Daoy (cell line): ENCODE results near the gene FAS. TPM values are rescaled to one million over a fixed set of nuclear protein-coding genes. Genes with fewer than 3 reads are reported as not detected.
A peak's percentile ranks its signal among the peaks of the same experiment; 100 is the strongest.

Experiments
- DNase-seq: peaks from one replicate; pipeline ENCODE4 v3.0.0-alpha.2; 2015; ENCODE audit warnings: low read depth
- total RNA-seq: library from RNA; depleted of rRNA; stranded (reverse); fragments of >200 nt; shearing (Covaris generic); gene quantifications from 2 replicates; pipeline ENCODE4 v1.2.3, GENCODE V29; 2014

Gene FAS
- total RNA-seq, 1 experiment from 2014 or later, result 5.2 TPM

DNA sequence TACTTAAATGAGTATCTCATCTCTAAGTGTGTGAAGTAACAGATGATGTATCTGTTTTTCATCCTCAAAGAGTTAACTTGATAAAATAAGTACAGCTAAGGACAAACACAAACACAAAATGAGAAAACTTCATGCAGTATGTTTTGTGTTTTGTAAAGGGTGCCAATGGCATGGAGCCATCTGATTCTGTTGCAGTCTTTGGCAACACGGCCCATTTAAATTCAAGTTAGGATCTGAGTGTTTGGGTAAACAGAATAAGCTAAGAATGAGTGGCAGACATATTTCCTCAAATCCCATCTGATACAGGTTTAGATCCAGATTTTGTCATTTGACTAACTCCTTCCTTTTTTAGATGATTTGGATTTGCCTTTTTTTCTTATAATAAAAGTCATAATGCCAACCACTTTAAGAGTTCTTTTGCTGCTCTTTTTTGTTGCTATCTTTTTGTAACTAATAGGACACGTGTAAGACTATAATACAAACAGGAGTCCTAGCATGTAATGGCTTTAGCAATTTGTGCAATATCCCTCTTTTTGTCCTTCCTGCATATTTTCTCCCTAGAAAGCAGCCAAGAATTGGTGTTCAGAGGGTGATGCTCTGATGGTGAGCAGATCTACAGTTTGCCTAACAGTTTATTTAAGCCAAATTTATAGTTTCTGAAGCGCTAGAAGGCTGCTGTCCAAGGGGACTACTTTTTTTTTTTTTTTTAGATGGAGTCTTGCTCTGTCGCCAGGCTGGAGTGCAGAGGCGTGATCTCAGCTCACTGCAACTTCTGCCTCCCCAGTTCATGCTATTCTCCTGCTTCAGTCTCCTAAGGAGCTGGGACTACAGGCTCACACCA, 19.2 kb upstream of the FAS start:
- no peak for DNase-seq

DNA sequence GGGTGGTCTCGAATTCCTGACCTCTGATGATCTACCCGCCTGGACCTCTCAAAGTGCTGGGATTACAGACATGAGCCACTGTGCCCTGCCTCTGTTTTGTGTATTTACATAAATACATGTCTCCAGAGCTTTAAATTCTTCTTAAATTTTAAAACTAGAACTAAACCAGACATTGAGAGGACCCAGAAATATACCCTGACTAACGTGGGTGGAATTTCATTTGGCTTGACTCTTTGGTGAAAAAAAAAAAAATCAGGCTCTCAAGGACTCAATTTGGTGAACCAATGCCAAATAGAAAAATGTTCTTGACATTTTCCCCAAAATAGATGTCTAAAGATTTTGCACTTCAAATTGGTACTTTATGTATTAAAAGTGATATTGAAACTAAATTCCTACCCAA, 16.6 kb upstream of the FAS start:
- DNase-seq, result no peak

DNA sequence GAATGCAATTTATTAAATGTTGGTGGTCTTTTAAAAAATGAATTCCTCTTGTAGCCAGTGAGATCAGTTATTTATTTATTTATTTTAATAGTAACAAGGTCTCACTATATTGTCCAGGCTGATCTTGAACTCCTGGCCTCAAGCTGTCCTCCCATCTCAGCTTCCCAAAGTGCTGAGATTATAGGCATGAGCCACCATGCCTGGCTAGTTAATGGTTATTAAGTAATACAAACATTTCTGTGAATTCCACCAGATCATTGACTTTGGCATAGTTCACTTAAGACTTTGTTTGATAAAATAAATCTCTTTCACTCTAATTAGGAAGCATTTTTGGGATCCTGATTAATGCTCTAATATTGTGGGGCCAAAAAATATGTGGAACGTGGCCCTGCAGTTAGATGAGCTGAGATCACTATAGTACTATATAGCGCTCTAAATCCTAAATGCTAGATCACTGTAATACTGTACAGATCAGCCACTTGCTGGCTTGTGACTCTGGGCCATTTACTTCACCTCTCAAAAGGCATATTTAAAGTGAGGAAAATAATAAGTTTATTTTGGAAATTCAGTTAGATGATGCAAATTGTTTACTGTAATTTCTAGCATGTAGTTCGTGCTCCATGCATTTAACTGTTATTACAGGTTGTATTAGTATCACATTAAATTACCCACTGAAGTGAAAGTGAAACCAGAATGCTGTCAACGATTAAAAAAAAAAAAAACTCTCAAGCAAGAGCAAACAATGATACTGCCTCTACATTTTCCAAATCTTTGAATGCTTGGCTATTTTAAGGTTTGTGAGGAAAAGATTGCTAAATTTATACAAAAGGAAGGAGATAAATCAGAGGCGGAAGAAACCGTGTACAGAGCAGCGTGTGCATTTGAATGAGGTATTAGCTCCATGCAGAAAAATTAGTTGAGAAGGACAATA, 15.9 kb upstream of the FAS start:
- DNase-seq, result no peak

DNA sequence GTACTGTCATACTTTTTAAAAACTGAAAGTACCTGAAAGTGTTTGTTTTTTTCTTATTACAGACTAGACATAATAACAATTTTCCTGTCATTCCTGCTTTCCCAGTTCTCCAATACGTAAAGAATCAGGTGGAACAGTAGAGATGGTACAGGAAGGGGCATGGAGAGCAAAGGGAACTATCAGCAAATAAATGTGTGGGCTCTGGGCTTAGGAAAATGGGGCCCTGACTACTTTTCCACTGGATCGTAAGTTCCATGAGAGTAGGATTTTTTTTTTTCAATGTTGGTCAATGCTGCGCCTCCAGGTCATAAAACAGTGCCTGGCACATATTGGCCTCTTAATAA, 15.2 kb upstream of the FAS start:
- DNase-seq, result no peak

DNA sequence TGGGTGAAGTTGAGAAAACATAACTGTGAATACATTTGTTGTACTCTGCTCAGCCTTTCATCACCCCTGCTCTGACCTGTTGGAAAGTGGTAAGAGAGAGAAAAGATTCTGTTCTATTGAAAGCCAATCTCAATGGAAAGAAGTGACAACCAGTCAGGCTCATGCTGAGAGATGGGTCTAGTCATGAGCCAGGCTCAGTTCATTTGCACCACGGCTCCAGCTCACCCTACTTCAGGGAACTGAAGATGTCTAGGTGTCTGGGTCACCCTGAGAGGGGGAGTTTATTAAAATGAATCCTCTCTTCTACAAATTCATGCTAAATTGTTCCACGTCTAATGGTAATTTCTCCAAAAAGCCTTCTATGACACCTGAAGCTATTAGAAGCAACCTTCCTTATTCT, 12.1 kb upstream of the FAS start:
- no peak for DNase-seq

DNA sequence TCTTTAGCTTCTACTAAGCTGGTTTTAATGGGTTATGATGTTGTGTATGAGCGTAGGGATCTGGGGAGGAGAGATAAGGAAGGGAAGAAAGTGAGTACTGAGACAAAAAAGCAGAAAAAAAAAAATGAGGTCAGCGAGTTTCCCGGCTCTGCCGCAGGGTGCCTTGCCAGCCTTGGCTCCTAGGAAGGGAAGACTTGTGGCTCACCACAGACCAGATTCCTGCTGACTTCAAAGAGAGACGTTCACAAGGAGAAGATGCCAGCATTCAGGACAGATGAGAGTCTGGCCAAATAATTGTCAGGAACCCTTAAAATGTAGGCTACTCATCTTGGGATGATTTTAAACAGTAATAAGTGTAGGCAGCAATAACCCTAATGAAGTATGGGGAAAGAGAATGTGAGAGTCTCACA, 11.4 kb upstream of the FAS start:
- DNase-seq, result peak; percentile 82

DNA sequence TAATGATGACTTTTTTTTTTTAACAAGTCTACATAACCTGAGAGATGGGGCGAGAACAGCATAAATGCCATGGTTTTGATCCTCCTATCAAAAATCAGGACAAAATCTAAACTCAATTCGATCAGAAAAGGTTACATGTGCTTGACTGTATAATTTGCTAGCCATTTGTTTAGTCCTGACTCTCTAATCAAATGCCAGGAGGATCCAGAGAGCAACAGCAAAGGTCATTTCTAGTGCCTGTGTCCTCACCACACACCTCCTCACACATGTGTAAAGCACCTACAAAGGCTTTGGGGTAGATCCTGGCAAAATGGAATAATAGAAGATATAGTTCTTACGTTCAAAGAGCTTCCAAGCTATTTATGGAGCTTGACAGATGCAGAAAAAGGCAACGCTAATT, 11.0 kb upstream of the FAS start:
- DNase-seq, result no peak

DNA sequence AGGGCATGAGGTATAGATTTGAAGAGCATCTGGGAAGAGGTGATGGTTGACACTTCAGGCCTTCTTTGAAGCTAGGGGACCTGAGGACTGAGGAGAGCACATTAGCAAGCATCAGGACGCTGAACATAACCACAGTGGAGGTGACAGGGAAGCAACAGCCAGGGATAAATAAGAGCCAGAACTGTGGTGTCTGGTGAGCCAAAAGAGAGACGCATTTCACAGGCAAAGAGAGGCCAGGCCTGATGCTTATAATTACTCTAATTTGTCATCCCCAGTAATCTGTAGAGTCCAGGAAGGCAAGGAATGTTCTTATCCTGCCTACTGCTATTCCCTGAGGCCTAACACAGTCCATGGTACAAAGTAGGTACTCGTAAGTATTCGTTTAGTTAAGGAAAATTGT, 10.4 kb upstream of the FAS start:
- no peak for DNase-seq

DNA sequence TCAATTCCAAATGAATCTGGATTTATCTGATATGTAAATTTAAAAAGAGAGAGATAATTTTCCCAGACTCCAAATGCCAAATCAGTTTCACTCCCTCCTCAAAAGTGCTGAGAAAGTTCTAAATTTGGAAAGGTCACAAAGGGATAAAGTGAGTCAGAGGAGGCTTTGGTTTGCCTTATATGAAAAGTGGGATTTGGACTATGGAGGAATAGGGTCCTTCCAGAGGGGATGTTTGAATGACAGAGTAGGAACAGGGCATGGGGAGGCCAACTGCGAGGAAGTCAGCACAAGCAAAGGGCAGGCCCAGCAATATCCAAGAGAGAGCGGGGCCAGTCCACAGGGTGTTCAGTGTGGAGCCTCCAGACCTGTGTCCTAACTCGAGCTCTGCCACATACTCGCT, 9.8 kb upstream of the FAS start:
- no peak for DNase-seq

DNA sequence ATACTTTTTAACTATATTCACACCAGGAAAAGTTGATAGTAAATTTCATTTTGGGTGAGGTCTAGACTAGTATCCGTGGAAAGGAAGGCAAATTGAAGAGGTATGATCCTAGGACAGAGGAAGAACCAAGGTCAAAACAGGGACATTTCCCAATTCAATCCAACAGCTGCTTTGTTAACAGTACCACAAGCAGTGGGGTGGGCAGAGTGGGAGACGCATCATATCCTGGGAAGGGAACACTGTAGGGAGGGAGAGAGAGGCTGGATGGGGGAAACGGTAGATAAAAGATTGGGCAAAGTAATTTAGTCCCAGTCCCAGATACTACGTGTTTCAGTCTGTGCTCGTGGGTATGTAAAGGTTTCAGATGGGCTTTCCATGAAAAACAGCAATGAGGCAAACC, 9.2 kb upstream of the FAS start:
- DNase-seq, result no peak

DNA sequence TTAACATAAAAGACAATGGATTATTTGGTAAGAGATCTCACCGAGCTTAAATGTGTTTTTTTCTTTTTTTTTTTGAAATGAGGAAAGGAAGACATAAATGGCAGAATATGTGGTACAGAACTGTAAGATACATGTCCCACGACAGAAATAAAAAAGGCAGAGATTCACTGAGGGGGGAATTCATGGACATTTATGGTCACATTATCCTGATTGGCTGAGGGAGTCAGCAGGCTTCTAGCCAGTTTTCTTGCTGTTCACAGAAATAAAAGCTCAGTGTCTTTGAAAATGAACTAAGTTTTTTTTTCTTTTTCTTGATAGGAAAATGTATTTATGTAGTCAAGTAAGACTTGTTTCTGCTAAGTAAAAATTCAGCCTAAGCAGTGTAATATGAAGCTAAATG, 8.2 kb upstream of the FAS start:
- no peak for DNase-seq

DNA sequence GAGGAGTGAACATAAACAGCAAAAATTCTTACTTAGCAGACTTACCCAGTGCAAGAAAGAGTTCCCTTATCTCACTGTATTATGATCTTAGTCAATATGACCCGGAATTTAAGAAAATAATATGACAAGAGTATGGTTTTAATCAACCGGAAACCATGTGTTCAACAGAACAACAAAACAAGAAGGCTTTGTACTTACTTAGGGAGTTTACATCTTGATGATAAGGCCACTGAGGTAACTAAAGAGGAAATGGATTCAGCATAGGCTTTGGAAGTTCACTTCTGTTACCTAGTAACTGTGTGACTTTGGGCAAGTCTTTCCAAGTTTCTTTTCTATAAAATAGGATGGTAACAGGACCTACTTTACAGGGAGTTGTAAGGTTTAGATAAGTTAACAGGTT, 7.4 kb upstream of the FAS start:
- no peak for DNase-seq

DNA sequence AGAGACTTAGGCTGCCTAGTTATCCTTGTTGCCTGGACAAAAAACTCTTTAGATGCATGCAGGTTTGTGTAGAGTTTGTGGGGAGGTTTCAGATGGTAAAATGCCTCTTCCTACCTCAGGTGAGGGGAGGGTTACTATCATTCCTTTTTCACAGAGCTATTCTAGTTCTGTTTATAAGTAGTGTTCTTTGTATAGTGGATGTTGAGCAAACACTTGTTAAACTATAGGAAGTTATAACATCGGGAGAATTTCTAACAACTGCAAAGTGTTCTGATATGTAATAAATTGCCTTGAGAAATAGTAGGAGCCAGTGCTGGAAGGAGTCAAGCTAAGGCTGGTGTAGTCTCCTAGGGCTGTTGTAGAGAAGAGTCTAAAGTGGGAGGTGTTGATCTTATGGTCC, 6.7 kb upstream of the FAS start:
- DNase-seq, result no peak

DNA sequence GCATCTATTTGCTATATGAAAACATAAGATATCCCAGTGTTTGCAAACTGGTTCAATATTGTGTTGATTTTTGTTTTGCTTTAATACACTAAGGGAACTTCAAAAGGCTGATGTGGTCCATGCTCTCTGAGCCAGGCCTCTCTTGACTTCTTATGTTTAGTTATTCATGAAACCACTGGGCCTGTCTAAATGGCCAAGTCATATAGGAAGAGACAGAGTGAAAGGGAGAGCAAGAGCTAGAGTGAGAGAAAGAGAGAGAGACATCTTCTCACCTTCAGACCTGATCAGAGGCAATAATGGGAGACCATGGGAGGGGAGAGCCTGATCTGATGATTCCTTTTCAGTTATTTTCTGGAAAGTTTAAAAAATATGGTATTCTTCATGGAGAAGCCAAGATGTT, 6.1 kb upstream of the FAS start:
- no peak for DNase-seq

DNA sequence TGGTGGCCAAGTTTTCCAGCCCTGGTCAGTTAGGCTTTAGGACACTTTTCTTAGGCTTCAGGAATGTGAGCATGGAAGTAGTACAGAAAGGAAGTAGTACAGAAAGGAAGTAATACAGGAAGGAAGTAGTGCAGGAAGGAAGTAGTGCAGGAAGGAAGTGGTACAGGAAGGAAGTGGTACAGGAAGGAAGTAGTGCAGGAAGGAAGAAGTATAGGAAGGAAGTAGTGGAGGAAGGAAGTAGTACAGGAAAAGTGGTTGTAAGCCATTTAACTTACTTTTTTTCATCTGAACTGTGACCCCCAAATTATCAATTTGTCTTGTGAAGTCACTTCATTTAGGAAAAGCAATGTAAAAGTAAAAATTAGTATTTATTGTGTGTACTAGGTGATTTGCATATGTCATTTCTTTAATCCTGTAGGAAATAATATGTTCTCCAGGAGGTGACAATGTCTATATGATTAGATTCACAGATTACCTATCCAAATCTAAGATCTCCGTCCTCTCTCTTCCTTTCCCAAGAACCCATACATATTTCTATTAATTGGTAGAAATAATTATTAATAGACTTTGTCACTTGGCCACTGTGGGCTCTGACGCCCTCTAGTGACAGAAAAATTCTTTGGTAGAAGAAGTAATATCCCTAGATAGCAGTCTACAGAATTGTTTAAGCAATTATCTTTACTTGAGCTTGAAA, 3.9 kb upstream of the FAS start:
- DNase-seq, result peak; percentile 10

DNA sequence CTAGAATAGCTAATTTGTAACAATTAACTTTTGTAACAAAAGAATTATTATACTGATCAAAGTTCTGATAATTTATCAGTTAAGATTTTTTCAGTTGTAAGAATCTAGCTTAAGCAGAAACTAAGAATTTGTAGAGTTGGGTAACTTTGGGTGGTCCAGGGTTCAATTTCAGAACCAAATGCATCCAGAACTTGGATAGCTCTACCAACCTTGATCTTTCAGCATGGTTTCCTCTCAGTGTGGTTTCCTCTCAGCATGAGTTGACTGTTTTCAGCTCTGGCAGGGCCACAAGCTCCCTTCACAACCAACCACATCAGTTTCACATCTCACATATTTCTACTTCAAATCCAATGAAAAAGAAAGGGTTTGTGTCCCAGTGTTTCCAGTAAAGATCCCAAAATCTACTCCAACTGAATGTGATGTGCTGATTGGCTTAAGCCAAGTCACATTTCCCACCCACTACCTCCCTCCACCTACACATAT, 3.3 kb upstream of the FAS start:
- no peak for DNase-seq

DNA sequence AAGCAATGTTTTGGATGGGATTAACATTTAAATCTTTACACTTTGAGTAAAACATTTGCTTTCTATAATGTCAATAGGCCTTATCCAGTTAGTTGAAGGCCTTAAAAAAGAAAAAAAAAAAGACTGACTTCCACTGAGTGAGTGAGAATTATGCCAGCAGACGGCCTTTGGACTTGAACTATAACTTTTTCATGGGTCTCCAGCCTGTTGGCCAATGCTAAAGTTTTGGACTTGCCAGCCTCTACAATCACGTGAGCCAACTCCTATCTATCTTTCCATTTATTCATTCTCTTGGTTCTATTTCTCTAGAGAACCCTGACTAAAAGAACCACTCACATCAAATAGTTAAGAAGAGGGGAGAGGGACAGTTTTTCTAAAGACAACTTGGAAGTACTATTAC, 2.8 kb upstream of the FAS start:
- DNase-seq, result no peak

DNA sequence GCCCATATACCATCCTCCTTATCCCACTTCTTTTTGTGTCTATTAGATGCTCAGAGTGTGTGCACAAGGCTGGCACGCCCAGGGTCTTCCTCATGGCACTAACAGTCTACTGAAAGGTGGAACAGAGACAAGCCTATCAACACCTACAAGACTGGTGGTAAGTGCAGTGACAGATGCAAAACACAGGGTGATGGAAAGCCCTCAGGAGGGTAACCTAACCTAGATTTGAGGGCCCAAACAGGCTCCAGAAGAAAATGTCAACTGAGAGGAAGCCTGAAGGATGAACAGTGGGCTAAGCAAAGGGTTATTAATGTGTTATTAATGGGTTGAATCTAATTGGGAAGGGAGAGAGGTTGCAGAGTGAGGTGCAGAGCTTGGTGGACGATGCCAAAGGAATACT, 1.2 kb upstream of the FAS start:
- DNase-seq, result no peak

DNA sequence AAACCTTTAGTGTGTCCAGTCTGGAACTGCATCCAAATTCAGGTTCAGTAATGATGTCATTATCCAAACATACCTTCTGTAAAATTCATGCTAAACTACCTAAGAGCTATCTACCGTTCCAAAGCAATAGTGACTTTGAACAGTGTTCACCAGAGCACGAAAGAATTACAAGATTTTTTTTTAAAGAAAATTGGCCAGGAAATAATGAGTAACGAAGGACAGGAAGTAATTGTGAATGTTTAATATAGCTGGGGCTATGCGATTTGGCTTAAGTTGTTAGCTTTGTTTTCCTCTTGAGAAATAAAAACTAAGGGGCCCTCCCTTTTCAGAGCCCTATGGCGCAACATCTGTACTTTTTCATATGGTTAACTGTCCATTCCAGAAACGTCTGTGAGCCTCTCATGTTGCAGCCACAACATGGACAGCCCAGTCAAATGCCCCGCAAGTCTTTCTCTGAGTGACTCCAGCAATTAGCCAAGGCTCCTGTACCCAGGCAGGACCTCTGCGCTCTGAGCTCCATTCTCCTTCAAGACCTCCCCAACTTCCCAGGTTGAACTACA, 694 bp upstream of the FAS start:
- no peak for DNase-seq

DNA sequence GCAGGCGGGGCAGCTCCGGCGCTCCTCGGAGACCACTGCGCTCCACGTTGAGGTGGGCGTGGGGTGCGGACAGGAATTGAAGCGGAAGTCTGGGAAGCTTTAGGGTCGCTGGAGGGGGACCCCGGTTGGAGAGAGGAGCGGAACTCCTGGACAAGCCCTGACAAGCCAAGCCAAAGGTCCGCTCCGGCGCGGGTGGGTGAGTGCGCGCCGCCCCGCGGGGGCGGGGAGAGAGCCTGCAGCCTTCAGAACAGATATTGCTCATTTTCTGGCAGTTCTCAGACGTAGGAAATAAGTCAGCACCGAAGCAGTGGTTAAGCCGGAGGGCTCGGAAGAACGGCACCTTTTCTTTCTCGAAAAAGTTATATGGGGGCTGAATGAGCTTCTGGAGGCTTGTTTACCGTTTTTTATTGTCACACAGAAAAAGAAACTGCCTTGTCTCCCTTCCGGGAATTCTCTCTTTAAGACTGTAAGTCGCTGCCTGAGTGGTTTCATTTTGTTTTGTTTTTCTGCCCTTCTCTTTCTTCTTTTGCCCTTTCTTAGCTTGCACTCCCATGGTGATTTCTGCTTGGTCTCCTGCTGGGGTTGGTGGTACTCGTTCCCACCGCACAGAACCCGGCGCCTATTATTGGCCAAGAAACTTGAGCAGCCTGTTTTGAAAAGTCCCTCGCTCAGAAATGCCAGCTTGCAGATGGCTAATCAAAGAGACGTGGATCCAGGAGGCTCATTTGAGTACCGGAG, 732 bp downstream of the FAS start:
- peak; percentile 58 for DNase-seq

DNA sequence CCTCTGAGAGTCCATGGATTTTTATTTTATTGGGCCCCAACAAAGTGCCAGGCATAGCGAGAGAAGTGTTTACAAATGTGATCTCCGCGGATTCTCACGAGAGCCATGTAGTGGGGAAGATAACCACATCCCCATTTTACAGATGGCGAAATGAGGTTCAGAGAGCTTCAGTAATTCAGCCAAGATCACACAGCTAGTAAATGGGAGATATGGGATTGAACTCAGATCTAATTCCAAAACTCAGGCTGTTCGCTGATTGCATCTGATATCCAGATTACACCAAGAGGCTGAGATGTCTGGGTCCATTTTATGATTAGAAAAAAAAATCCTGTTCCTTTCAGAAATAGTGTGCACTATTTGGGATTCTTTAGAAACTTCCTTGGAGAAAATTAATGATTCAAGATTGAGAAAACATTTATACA, 1.3 kb downstream of the FAS start:
- DNase-seq, result no peak
